Raji (cell line): ENCODE results near the gene EFS.

ENCODE experiments used
- POLR2A ChIP-seq: IDR thresholded peaks from 2 replicates; pipeline ENCODE4 v1.6.1; 2011; ENCODE audit warnings: low read depth, low read length, control low read depth; ENCODE audit not compliant: insufficient read depth

The EFS gene, protein sequence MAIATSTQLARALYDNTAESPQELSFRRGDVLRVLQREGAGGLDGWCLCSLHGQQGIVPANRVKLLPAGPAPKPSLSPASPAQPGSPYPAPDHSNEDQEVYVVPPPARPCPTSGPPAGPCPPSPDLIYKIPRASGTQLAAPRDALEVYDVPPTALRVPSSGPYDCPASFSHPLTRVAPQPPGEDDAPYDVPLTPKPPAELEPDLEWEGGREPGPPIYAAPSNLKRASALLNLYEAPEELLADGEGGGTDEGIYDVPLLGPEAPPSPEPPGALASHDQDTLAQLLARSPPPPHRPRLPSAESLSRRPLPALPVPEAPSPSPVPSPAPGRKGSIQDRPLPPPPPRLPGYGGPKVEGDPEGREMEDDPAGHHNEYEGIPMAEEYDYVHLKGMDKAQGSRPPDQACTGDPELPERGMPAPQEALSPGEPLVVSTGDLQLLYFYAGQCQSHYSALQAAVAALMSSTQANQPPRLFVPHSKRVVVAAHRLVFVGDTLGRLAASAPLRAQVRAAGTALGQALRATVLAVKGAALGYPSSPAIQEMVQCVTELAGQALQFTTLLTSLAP

DNA sequence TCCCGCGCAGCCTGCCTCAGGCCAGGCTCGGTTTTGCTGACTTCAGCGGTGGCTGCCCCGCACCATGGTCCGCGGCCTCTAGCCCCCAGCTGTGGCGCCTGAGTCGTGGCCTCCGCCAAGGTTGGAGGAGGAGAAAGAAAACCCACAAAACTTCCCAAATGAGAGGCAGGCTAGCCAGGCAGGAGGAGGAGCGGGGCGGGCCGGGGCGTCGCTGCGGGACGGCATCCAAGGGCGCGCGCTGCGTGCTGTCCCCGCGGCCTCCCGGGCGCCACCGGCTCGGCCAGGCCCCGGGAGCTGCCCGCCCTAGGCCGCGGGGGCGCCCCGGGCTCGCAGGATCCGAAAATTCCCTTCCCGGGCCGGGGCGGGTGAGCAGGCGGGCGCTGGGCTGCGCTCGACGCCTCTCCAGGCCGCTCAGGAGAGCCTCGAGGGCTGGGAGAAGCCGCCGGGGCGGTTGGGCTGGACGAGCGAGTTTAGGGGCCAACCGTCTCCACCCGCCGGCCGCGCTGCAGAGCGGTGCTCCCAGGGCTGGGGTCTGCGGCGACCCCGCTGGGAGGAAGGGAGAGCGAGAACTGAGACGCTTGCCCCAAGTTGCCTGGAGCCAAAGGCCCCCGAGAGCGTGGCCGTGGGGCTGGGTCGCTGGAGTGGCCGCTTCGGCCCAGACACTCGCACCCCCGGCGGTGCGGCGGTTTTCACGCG lies at the start of gene EFS:
EFS (minus strand) TSS at position 137 of the 696 bp plus-strand sequence. CDS start 147 bp downstream, outside the sequence.
- no peak for TF ChIP-seq POLR2A

DNA sequence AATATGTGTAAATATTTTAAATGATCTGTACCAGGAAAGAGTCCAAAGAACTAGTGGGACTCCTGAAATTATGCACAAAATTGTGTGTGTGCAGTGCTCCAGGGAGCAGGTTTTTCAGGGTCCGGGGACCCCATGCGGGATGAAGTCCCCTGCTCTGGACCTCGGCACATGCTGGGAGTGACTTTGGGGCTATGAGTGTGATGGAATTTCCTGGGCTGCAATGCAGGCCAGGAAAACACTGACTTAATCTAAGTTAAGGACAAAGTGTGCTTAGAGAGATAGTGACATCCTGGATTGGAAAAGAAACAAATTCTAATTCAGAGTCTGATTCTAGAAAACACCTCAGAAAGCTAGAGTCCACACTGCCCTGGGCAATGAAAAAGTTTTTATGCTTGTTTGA lies 49.3 kb upstream of the EFS start:
- no peak for TF ChIP-seq POLR2A

DNA sequence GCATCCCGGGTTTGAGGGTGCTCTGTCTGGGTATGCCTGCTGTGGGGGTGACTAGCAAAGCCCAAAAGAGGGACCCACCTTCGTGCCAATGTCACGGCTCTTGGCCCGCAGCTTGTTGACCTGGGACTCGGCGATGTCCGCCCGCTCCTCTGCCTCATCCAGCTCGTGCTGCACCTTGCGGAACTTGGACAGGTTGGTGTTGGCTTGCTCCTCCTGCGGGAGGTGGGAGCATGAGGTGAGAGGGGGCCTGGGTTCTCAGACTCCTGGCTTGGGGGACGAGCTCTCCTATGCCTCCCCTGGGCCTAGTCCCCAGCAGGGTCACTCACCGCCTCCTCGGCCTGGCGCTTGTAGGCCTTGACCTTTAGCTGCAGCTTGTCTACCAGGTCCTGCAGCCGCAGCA lies 48.7 kb upstream of the EFS start:
- no peak for TF ChIP-seq POLR2A

DNA sequence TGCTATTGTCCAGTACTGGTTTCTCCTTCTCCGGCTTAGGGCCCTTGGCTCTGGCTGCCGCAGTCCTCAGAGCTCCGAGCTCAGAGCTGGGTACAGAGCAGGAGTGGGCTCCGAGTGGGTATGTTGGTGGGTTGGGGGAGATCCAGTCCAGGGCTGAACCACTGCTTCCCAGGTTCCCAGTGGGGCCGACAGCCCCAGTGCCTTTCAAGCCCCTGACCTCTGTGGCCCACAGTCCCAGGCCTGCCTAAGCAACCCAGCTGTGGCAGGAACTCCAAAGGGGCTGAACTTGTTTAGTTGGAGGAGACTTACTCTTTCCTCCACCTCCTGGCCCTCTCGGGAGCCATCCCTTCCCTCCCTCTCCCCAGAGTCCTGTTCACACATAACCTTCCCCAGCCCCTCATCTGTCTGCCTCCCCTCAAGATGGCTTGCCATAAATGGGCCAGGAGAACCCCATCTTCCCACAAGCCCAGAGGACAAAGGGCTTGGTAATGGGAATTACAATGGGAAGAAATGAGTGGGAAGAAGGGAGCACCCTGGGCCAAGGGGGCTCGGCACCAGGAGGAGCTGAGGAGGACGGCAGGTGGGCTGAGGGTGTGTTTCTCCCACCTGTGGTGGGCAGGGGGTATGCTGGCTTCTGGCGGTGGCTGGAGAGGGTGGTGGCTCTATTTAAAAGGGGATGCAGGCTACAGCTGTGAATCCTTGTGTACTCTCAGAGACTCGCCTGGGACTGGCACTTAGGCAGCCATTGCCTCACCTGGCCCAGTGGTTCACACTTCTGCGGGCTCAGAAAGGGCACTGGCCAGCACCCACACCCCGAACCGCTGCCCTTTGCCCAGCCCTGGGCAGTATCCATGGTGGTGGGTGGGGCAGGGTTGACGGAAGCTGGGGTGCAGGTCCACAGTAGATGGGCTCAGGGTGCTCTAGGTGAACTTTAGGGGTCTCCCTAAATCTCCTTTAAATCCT lies 46.9 kb upstream of the EFS start:
- TF ChIP-seq POLR2A: no peak

DNA sequence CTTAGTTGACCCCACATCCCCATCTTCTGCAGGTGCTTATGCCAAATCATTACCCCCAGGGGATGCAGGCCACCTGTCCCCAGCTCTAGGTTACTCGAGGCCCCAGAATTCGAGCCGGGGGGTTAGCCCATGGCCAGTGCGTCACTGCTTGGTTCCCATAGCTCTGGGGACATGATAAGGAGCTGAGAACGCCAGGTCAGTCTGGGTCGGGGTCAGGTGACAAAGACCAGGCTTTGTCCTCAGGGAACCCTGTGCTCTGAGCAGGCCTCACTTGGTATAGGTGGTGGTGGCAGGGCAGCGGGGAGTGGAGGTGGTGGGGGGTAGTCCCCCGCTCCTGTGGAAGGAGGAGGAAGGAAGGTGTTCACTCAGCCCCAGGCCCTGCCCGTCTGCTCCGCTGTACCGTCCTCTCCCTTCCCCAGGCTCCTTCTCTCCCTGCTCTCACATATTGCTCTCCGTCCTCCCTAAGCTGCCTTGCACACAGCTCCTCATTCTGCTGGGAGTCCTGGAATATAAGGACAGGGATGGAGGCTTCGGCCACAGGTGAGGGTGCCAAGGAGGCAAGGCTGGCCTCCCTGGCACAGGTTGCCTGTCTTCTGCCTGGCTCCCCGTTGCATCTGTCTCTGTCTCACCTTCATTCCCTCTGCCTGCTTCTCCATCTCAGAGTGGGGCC lies 45.1 kb upstream of the EFS start:
- TF ChIP-seq POLR2A: no peak

DNA sequence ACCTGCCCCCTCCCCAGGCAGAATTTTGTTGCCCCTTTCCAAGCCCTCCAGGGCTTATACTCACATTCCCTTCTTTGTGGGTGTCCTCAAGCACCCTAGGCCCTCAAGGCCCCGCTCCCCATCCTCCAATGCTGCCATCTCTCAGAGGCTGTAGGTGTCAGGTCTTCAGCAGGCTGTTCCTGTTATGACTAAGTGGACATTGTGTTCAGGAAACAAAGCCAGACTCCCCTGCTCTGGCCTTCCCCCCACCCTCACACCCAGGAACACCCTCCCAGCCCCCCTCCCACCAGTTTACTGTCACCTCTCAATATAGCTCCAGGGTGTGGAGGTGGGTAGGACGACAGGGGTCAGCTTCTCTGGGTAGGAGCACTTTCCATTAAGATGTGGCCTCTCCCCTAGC lies 44.5 kb upstream of the EFS start:
- no peak for TF ChIP-seq POLR2A

DNA sequence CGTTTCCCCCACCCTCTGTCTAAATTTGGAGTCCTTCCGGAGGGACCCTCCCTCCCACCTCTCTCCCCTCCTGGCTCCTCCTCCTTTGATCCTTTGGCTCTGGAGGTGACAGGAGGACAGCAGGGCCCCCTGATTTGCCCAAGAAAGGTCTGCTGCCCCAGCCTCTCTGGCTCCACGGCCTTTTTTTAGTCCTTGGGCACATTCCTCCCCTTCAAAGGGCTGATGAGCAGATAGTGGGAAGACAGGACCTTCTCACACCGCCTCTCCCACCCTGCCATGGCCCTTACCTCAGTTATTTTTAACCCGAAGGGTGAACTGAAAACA lies 43.3 kb upstream of the EFS start:
- TF ChIP-seq POLR2A: no peak

DNA sequence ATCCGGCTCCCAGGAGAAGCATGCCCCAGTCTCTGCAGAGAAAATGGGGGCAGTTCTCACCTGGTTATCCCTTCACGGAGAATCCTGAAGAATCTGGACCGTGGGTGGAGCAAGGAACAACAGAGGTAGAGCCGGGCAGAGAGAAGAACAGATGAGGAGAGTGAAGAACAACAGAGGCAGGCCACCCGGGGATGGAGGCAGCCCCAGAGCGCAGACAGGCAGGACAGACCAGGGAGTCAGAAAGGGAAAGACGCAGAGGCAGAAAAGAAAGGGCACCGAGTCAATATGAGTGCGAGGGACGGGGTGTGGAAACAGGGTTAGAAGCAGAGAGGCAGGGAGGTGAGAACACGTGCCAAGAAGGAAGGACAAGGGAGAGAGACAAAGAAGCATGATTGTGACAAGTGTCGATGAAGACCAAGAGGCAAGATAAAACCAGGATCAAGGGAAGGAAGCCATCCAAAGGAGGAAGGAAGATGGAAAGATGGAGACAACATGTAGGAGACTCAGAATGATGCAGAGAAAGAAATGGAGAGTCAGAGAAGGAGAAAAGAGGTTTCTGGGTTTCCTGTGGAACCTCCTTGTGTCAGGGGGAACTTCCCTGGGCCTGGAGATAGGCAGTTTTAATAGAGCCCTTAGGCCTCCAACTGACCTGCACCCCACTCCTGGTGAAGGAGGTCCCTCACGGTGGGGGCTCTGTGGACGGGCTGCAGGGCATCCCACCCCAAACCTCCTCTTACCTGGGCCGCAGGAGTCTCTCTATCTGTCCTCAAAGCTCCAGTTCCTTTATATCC lies 42.7 kb upstream of the EFS start, which contains the start of gene MYH6:
MYH6 (minus strand) TSS at position 758 of the 791 bp plus-strand sequence. CDS start 1,050 bp downstream, outside the sequence.
- TF ChIP-seq POLR2A: no peak

DNA sequence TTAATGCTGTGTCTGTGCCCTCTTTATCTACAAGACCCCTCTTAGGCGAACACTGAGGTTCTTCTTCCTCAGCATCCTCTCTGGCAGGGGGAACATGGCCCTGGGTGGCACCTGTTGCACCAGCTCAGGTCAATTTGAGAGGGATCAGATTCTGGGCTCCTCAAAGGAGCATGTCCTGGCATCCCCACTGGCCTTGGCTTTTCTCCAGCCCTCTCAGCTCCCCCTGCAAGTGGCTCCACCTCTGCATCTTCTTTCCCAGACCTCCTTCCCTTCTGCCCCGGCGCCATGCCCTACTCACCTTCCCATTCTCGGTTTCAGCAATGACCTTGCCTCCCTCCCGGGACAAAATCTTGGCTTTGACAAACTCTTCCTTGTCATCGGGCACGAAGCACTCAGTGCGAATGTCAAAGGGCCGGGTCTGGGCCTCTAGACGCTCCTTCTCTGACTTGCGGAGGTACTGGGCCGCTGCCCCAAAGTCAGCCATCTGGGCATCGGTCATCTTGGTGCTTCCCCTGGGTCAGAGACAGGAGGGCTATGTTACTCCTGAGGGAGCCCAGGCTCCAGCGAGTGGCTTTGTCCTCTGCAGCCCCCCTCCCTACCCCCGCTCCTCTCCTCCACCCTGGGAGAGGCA lies 41.9 kb upstream of the EFS start:
- TF ChIP-seq POLR2A: no peak

DNA sequence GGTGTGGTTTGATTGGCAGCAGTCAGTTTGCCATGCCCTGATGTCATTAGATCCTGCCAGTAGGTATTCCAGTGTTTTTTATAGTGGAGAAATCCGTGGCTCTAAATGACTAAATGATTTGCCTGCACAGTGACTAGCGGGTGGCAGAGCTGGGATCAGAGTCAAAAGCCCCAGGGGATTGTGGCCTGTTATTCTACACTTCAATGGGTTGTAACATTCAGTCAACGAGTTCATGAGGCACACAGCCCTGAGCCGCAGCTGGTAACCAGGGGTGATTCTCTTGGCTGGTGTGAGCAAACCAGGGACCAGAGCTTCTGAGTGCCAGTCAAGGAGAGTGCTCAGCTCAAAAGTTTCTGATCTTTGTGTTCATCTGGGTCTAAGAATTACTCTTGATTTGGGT lies 41.3 kb upstream of the EFS start:
- TF ChIP-seq POLR2A: no peak

DNA sequence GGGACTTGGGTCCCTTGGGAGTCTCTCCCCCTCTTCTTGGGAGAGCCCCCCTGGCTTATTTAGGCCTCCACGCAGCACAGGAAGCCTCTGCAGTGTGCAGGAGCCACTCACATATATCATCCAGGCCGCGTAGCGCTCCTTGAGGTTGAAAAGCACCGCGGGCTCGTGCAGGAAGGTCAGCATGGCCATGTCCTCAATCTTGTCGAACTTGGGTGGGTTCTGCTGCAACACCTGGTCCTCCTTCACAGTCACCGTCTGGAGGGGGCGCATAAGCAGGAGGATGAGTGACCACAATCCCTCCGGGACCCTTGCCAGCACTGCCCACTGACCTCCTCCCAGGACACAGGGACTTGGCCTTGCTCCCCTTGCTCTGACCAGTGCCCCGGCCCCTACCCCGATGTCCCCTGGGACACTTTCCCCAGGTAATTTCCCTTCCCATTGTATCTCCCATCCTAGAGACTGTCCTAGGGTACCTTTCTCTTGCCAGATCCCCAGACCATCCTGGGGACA lies 40.6 kb upstream of the EFS start:
- no peak for TF ChIP-seq POLR2A

DNA sequence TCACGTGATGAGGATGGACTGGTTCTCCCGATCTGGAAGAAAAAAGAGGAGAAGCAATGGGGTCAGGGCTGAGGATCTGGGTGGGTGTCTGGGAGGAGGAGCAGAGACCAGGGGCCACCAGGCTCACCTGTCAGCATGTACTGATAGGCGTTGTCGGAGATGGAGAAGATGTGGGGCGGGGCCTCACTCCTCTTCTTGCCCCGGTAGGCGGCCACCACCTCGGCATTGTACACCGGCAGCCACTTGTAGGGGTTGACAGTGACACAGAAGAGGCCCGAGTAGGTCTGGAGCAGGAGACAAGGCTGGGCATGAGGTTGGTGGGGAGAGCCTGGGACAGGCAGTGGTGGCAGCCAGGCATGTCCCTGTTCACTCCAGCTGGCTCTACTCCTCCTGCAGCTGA lies 40.1 kb upstream of the EFS start:
- no peak for TF ChIP-seq POLR2A

DNA sequence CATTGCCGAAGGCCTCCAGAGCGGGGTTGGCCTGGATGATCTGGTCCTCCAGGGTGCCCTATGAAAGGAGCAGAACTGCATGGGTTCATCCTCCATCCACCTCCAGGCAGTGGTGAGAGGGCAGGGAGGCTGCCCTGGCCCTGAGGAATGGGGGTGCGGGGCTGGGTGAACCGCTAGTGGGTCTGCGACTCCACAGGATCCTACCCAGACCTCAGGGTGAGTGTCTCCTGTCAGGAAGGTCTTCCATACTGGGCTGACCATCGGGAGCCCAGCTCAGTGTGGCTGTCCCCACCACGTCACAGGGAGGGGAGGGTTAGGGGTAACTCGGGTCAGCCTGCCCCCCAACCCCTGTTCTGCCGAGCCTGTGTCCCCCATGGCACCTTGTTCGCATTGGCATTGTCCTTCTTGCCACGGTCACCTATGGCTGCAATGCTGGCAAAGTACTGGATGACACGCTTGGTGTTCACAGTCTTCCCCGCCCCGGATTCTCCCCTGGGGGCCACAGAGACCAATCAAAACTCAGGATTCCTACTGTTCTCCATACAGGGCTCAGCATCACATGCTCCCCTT lies 39.4 kb upstream of the EFS start:
- no peak for TF ChIP-seq POLR2A
